Neural progenitor cell (in vitro differentiated cells): ENCODE results near the gene TPP1.

ENCODE experiments used
- CTCF ChIP-seq: fragments of 200-600 bp; sonication (generic); IDR thresholded peaks from 2 replicates; pipeline ENCODE4 v1.5.1; 2017; ENCODE audit warnings: antibody characterized with exemption, mild to moderate bottlenecking
- EZH2 ChIP-seq: fragments of 200-600 bp; sonication (generic); IDR thresholded peaks from 2 replicates; pipeline ENCODE4 v1.6.1; 2017; ENCODE audit warnings: antibody characterized with exemption, mild to moderate bottlenecking, moderate library complexity
- EZH2phosphoT487 ChIP-seq: fragments of 200-600 bp; sonication (generic); IDR thresholded peaks from 2 replicates; pipeline ENCODE4 v1.6.1; 2017; ENCODE audit warnings: antibody characterized with exemption

DNA sequence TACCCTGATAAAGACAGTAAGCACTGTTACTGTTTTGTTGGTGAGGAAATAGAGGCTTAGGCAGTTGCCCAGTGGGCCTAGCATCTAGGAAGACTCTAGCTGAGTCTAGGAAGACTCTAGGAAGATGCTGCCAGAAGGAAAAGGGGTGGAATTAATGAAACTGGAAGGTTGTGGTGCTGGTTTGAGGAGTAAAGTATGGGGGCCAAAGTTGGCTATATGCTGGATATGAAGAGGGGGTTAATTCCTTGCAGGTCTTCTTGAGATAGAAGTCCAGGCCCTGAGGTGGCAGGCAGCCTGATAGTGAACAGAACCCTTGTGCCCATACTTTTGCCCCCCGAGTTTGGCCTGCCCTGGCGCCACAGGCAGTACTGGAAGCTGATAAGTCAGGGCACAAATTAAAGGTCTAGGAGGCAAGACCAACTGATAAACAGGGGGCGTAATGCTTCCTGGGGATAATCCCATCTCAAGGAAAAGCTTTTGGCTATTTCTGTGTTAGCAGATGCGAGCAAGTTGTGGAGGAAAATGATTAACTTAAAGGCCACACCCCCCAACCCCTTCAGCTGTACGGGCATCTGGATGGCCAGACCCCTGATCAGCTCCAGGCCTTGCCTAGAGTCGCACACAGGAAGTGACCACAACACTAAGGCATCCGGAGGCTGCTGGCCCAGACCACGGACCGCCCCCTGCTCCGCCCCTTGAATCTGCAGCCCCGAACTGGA is 12.6 kb downstream of the TPP1 start:
- TF ChIP-seq CTCF (no peak), EZH2 (no peak), EZH2phosphoT487 (no peak)
